IPS-18c (cell line): Measurements from ENCODE around the gene SMCO3.

ENCODE experiments used
- H3K4me3 ChIP-seq: 2 replicates; pipeline ENCODE4 v1.7.0; 2013; ENCODE audit warnings: low read depth, mild to moderate bottlenecking, low read length, moderate library complexity; ENCODE audit not compliant: insufficient read depth
- H3K9me3 ChIP-seq: one replicate; pipeline ENCODE4 v1.6.1; 2013; ENCODE audit warnings: mild to moderate bottlenecking, low read length, moderate library complexity; ENCODE audit not compliant: control insufficient read depth, insufficient read depth

SMCO3 gene

GRCh38 chr12:14814014-14814413, at the start of gene SMCO3:
SMCO3 (minus strand) TSS chr12:14814182; CDS start chr12:14806680, 7,502 bp downstream.
- no peaks in the 10 kb centered on the region for H3K9me3 ChIP-seq
- no peak within 1 kb of the TSS for H3K4me3 ChIP-seq

- no peak overlapping the region for H3K4me3 ChIP-seq
- peaks cover 2% of the 10 kb centered on the region for H3K9me3 ChIP-seq
Measured at GRCh38 chr12:14860490-14860889, 46.5 kb upstream of the SMCO3 start.

- Histone ChIP-seq H3K4me3 (no peak overlapping the region), H3K9me3 (peaks cover 2% of the 10 kb centered on the region)
Measured at GRCh38 chr12:14858513-14858912, 44.5 kb upstream of the SMCO3 start.

GRCh38 chr12:14854586-14855183, 40.7 kb upstream of the SMCO3 start:
- Histone ChIP-seq H3K4me3 (no peak overlapping the region), H3K9me3 (no peaks in the 10 kb centered on the region)

- no peak overlapping the region for H3K4me3 ChIP-seq
- H3K9me3 ChIP-seq, result no peaks in the 10 kb centered on the region
Measured at GRCh38 chr12:14853961-14854360, 40.0 kb upstream of the SMCO3 start.

GRCh38 chr12:14852880-14853279, 38.9 kb upstream of the SMCO3 start:
- Histone ChIP-seq H3K9me3 (no peaks in the 10 kb centered on the region), H3K4me3 (no peak overlapping the region)

GRCh38 chr12:14850929-14851663, 37.1 kb upstream of the SMCO3 start:
- H3K9me3 ChIP-seq, result no peaks in the 10 kb centered on the region
- no peak overlapping the region for H3K4me3 ChIP-seq

- H3K4me3 ChIP-seq, result no peak overlapping the region
- no peaks in the 10 kb centered on the region for H3K9me3 ChIP-seq
Measured at GRCh38 chr12:14849661-14850060, 35.7 kb upstream of the SMCO3 start.

- no peaks in the 10 kb centered on the region for H3K9me3 ChIP-seq
- no peak overlapping the region for H3K4me3 ChIP-seq
Measured at GRCh38 chr12:14846876-14847580, 33.0 kb upstream of the SMCO3 start.

- no peaks in the 10 kb centered on the region for H3K9me3 ChIP-seq
- H3K4me3 ChIP-seq, result no peak overlapping the region
Measured at GRCh38 chr12:14846042-14846587, 32.1 kb upstream of the SMCO3 start.

- Histone ChIP-seq H3K9me3 (no peaks in the 10 kb centered on the region), H3K4me3 (no peak overlapping the region)
Measured at GRCh38 chr12:14845350-14845750, 31.4 kb upstream of the SMCO3 start.

- Histone ChIP-seq H3K4me3 (no peak overlapping the region), H3K9me3 (no peaks in the 10 kb centered on the region)
Measured at GRCh38 chr12:14844401-14844800, 30.4 kb upstream of the SMCO3 start.

GRCh38 chr12:14843425-14843887, 29.5 kb upstream of the SMCO3 start, which contains the start of gene ART4:
ART4 (minus strand) TSS chr12:14843526; CDS start chr12:14843113, 413 bp downstream.
- Histone ChIP-seq H3K4me3 (no peak within 1 kb of the TSS), H3K9me3 (no peaks in the 10 kb centered on the region)

GRCh38 chr12:14842315-14842714, 28.3 kb upstream of the SMCO3 start:
- Histone ChIP-seq H3K9me3 (no peaks in the 10 kb centered on the region), H3K4me3 (no peak overlapping the region)

- Histone ChIP-seq H3K9me3 (no peaks in the 10 kb centered on the region), H3K4me3 (no peak overlapping the region)
Measured at GRCh38 chr12:14841761-14842160, 27.8 kb upstream of the SMCO3 start.

GRCh38 chr12:14840616-14841015, 26.6 kb upstream of the SMCO3 start:
- H3K4me3 ChIP-seq, result no peak overlapping the region
- no peaks in the 10 kb centered on the region for H3K9me3 ChIP-seq

- no peak overlapping the region for H3K4me3 ChIP-seq
- H3K9me3 ChIP-seq, result no peaks in the 10 kb centered on the region
Measured at GRCh38 chr12:14839262-14839661, 25.3 kb upstream of the SMCO3 start.
